Measurements from ENCODE around the gene UGT1A9.

UGT1A9 gene

GRCh38 chr2:233816771-233817170, 145.1 kb downstream of the UGT1A9 start:
- H3K79me2 ChIP-seq (ENCODE audit: insufficient read depth, low read length), result no peaks in the 10 kb centered on the region
- H4K20me1 ChIP-seq (ENCODE audit: low read depth, low read length), result no peaks in the 10 kb centered on the region
- no peaks in the 10 kb centered on the region for H3K27me3 ChIP-seq (ENCODE audit: low read length)
- no peak overlapping the region for H3K4me2 ChIP-seq (ENCODE audit: low read depth, low read length, poor library complexity, severe bottlenecking)
- H3K4me3 ChIP-seq (ENCODE audit: insufficient read depth, low read length, poor library complexity, severe bottlenecking), result no peak overlapping the region
- H3K9ac ChIP-seq (ENCODE audit: low read length), result no peak overlapping the region
- TF ChIP-seq CTCF (IDR thresholded peaks at IDR 0.05; ENCODE audit: insufficient read depth, low read length, poor library complexity, severe bottlenecking) (no peak), EZH2phosphoT487 (conservative IDR thresholded peaks at IDR 0.05; ENCODE audit: low read length) (no peak)
- H3K36me3 ChIP-seq (ENCODE audit: low read length), result no peaks in the 10 kb centered on the region
- no peaks in the 10 kb centered on the region for H3F3A ChIP-seq (ENCODE audit: insufficient read depth)
- H2AFZ ChIP-seq (ENCODE audit: low read depth, low read length, severe bottlenecking), result no peak overlapping the region
- no peak overlapping the region for H3K27ac ChIP-seq (ENCODE audit: low read depth, low read length)
- H3K9me2 ChIP-seq (replicated peaks; ENCODE audit: insufficient read depth, low read length), result no peaks in the 10 kb centered on the region
- no peaks in the 10 kb centered on the region for H3K9me3 ChIP-seq (ENCODE audit: insufficient read depth, low read length)

GRCh38 chr2:233817361-233817911, 145.7 kb downstream of the UGT1A9 start:
- no peaks in the 10 kb centered on the region for H4K20me1 ChIP-seq (ENCODE audit: low read depth, low read length)
- H3K4me3 ChIP-seq (ENCODE audit: insufficient read depth, low read length, poor library complexity, severe bottlenecking), result no peak overlapping the region
- H3K4me2 ChIP-seq (ENCODE audit: low read depth, low read length, poor library complexity, severe bottlenecking), result no peak overlapping the region
- no peak overlapping the region for H2AFZ ChIP-seq (ENCODE audit: low read depth, low read length, severe bottlenecking)
- H3K9me2 ChIP-seq (replicated peaks; ENCODE audit: insufficient read depth, low read length), result no peaks in the 10 kb centered on the region
- no peak overlapping the region for H3K9ac ChIP-seq (ENCODE audit: low read length)
- no peaks in the 10 kb centered on the region for H3K36me3 ChIP-seq (ENCODE audit: low read length)
- no peaks in the 10 kb centered on the region for H3K27me3 ChIP-seq (ENCODE audit: low read length)
- no peaks in the 10 kb centered on the region for H3F3A ChIP-seq (ENCODE audit: insufficient read depth)
- H3K27ac ChIP-seq (ENCODE audit: low read depth, low read length), result no peak overlapping the region
- no peak for TF ChIP-seq CTCF (IDR thresholded peaks at IDR 0.05; ENCODE audit: insufficient read depth, low read length, poor library complexity, severe bottlenecking)
- no peak for TF ChIP-seq EZH2phosphoT487 (conservative IDR thresholded peaks at IDR 0.05; ENCODE audit: low read length)
- no peaks in the 10 kb centered on the region for H3K9me3 ChIP-seq (ENCODE audit: insufficient read depth, low read length)
- H3K79me2 ChIP-seq (ENCODE audit: insufficient read depth, low read length), result no peaks in the 10 kb centered on the region

GRCh38 chr2:233817995-233818638, 146.4 kb downstream of the UGT1A9 start:
- Histone ChIP-seq H3K79me2 (ENCODE audit: insufficient read depth, low read length) (no peaks in the 10 kb centered on the region), H3K27me3 (ENCODE audit: low read length) (no peaks in the 10 kb centered on the region), H3K9me3 (ENCODE audit: insufficient read depth, low read length) (no peaks in the 10 kb centered on the region), H3K36me3 (ENCODE audit: low read length) (no peaks in the 10 kb centered on the region), H3K27ac (ENCODE audit: low read depth, low read length) (no peak overlapping the region), H3K9me2 (replicated peaks; ENCODE audit: insufficient read depth, low read length) (no peaks in the 10 kb centered on the region), H3K4me3 (ENCODE audit: insufficient read depth, low read length, poor library complexity, severe bottlenecking) (no peak overlapping the region), H3K4me2 (ENCODE audit: low read depth, low read length, poor library complexity, severe bottlenecking) (no peak overlapping the region), H2AFZ (ENCODE audit: low read depth, low read length, severe bottlenecking) (no peak overlapping the region), H4K20me1 (ENCODE audit: low read depth, low read length) (no peaks in the 10 kb centered on the region), H3F3A (ENCODE audit: insufficient read depth) (no peaks in the 10 kb centered on the region), H3K9ac (ENCODE audit: low read length) (no peak overlapping the region)
- TF ChIP-seq EZH2phosphoT487 (conservative IDR thresholded peaks at IDR 0.05; ENCODE audit: low read length), result no peak
- no peak for TF ChIP-seq CTCF (IDR thresholded peaks at IDR 0.05; ENCODE audit: insufficient read depth, low read length, poor library complexity, severe bottlenecking)

All from SU-DHL-6 (cell line).